Measurements from ENCODE around the gene SEMA6B.

DNA sequence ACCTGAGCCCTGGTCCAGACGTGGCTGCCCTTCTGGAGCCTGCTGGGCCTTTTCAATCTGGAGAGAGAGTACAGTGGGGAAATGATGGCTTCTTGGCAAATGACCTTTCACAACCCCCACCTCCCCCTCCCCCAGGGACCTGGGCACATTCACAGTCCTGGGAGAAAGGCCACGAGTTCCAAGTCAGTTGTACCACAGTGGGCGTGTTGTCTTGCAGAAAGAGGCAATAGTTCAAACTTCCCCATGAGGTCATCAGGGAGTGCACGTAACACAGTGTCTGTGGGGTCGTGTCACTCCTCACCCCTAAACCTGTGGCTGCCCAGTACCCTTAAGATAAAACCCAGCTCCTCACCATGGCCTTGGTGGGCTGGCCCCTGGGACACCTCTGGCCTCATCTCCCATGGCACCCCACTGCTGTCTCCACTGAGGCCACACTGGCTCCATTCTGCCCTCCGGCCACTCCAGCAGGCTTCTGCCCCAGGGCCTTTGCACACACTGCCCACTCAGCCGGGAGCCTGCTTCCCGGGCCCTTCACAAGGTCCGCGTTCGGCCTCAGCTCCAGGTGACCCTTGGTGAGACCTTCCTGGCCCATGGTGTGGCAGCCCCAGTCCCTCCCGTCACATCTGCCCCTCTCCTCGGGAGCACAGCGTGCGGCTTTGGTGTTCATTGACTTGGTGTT is 54.5 kb downstream of the SEMA6B start:
- TF ChIP-seq, protein P1, sequence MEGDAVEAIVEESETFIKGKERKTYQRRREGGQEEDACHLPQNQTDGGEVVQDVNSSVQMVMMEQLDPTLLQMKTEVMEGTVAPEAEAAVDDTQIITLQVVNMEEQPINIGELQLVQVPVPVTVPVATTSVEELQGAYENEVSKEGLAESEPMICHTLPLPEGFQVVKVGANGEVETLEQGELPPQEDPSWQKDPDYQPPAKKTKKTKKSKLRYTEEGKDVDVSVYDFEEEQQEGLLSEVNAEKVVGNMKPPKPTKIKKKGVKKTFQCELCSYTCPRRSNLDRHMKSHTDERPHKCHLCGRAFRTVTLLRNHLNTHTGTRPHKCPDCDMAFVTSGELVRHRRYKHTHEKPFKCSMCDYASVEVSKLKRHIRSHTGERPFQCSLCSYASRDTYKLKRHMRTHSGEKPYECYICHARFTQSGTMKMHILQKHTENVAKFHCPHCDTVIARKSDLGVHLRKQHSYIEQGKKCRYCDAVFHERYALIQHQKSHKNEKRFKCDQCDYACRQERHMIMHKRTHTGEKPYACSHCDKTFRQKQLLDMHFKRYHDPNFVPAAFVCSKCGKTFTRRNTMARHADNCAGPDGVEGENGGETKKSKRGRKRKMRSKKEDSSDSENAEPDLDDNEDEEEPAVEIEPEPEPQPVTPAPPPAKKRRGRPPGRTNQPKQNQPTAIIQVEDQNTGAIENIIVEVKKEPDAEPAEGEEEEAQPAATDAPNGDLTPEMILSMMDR (IDR thresholded peaks at IDR 0.05): no peak
- TF ChIP-seq POLR2A (IDR thresholded peaks at IDR 0.05): no peak
